ENCODE data around the gene P2RX7.

The P2RX7 gene

GRCh38 chr12:121110211-121110940, 22.3 kb upstream of the P2RX7 start:
- DNase-seq = peak; percentile 70
- ATAC-seq = peak; percentile 77

GRCh38 chr12:121111684-121112083, 21.0 kb upstream of the P2RX7 start:
- ATAC-seq (no peak), DNase-seq (no peak)

GRCh38 chr12:121112496-121112895, 20.2 kb upstream of the P2RX7 start:
- DNase-seq (no peak), ATAC-seq (no peak)

DNA sequence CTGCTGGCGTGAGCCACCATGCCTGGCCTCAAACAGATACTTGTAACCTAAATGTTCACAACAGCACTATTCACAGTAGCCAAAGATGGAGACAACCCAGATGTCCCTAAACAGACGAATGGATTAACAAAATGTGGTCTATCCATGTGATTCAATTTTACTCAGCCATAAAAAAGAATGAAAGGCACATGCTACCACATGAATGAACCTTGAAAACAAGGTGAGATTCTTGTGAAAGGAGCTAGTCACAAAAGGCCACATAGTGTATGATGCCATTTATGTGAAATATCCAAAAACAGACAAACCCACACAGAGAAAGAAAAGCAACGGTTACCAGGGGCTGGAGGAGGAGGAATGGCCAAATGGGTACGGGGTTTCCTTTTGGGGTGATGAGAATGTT, 19.6 kb upstream of the P2RX7 start:
- ATAC-seq = no peak
- no peak for DNase-seq

DNA sequence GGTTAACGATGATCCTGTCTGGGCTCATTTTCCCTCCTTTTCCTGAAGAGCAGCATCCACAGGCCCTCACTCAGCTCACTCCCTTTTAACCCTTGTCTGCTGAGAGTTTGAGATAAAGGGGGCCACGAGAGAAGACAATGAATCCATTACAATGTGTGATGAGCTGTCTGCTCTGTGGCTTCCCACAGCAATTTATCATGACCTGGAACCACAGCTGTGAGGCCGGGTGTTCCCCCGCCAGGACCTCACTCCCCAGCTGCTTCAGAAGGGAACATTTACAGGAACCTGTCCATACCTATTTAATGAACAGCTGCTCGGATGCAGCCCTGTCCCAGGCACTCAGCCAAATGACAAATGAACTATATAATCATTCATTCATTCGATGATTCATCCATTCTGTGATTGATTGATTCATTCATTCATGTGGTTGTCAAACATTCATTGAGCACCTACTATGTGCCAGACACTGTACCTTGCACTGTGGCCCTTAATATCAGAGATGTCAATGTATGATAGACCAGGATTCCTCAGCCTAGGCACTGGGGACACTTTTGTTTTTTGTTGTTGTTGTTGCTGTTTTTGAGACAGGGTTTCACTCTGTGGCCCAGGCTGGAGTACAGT, 18.5 kb upstream of the P2RX7 start:
- ATAC-seq (peak; percentile 58), DNase-seq (no peak)

DNA sequence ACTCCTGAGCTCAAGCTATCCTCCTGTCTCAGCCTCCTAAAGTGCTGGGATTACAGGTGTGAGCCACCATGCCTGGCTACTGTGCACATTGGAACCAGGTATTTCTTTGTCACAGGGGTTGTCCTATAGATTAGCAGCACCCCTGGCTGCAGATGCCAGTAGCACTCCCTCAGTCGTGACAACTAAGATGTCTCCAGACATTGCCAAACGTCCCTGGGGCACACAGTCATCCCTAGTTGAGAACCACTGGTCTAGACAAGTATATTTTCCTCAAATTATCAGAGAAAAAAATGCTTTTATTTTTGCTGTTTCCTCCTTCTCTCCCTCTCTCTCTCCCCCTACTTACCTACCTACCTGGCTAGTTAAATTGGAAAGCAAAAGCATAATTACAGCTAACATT, 17.9 kb upstream of the P2RX7 start:
- DNase-seq (no peak), ATAC-seq (no peak)

DNA sequence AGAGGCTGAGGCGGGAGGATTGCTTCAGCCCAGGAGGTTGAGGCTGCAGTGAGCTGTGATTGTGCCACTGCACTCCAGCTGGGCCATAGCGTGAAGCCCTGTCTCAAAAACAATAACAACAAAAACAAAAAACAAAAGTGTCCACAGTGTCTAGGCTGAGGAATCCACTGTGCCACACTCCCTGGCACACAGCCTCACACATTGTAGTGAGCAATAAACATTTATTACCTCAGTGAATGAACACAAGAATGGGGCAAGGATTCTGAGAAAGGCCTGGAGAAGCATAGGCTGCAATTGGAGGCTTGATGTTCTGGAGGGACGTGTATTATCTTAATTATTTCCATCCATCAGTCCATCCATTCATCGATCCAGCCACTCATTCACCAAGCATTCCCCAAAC, 17.1 kb upstream of the P2RX7 start:
- DNase-seq = no peak

DNA sequence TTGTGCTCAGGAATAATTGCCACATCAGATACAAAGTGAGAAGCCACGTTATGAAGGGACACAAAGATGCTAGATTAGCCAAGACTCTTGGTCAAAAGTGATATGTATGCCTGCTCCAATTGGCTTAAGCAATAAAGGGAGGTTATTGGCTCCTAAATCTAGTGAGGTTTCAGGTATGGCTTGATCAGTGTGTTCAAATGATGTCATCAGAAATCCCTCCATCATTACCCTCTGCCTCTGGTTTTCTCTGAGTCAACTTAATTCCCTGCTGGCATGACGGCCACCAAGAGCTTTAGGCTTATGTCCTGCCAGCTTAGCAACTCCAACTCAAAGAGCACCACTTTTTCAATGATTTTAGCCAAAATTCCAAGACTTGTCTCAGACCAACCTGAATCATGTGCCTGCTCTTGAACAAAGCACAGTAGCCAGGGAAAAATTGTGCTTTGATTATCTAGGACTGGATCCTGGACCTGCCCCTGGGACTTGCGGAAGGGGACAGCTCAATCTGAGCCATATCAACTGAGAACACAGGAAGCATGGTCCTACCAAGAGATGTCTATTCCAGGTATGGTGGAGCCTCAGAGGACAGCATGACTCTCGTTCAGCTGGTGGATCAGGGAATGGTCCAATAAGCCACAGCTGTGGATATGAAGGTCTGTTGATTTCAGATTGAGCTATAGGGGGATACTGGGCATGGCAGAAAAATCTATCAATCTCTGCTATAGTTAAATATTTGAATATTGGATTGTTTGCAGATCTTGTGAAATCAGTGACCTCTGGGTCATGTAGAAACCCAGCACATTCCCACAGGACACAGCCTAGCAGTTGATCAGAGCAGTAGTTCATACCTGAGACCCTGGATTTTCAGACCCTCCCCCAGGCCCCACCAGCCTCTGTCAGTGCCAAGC, 16.1 kb upstream of the P2RX7 start:
- ATAC-seq (no peak), DNase-seq (no peak)

More for the DNA sequence above, 17.1 kb upstream of the P2RX7 start:
- ATAC-seq = no peak

GRCh38 chr12:121117226-121117777, 15.4 kb upstream of the P2RX7 start:
- DNase-seq = no peak

DNA sequence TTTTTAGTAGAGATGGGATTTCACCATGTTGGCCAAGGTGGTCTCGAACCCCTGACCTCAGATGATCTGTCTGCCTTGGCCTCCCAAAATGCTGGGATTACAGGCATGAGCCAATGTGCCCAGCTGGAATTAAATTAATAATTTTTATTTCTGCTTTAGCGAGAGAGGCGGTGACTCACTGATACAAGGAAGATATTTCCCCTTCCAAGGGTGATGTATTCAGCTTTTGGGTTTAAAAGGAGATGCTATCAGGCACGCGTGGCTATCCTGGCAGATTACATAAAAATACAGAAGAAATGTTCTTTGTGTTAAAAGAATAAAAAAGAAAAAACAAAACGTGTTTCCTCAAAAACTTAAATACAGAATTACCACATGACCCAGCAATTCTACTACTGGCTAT, 12.4 kb upstream of the P2RX7 start:
- DNase-seq (no peak), ATAC-seq (no peak)

More at GRCh38 chr12:121117226-121117777, 15.4 kb upstream of the P2RX7 start:
- ATAC-seq = no peak

GRCh38 chr12:121120989-121121755, 11.5 kb upstream of the P2RX7 start:
- no peak for ATAC-seq
- DNase-seq = no peak

GRCh38 chr12:121121805-121122204, 10.9 kb upstream of the P2RX7 start:
- DNase-seq (no peak), ATAC-seq (no peak)

DNA sequence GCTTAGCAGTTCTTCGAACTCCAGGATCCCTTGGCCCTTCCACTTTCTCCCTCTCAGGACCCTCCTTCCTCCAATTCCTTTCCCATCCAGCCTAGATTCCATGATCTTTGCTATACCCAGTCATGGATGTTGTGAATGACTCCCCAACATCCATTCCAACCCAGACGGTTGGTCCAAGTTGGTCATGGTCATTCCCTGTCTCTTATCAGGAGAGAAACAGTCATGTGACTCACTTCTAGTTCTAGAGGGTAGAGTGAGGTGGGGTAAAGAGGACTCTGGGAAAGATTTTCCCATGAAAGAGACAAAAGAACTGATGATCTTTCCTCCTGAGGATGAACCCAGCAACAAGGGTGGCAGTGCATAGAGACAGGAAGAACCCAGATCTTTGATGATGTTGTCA, 9.2 kb upstream of the P2RX7 start:
- ATAC-seq = no peak

DNA sequence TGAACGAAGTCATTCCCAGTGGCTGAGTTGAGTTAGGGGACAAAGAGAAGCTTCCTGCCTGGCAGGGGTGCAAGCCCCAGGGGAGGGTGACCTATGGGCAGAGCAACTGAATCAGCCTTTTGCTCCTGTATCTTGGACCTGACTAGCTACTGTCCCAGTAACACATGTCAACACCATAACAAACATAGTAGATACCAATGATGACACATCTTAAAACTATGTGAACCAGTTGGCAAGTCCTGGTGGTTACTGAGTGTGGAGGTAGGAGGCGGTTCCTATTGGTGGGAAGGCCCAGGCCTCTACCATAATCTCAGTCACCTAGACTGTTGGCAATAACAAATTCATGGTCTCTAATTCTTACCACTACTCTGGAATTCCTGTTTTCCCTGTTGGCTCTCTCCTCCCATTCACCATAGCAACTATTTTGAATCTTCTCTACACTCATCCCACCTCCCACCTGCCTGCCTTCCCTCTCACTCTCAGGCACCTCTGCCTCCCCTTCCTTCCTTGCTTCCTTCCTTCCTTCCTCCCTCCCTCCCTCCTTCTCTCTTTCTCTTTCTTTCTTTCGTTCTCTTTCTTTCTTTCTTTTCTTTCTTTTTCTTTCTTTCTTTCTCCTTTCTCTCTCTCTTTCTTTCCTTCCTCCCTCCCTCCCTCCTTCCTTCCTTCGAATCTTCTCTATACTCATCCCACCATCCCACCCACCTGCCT, 8.1 kb upstream of the P2RX7 start:
- DNase-seq = no peak
- ATAC-seq = peak; percentile 36

More for the DNA sequence above, 9.2 kb upstream of the P2RX7 start:
- no peak for DNase-seq

DNA sequence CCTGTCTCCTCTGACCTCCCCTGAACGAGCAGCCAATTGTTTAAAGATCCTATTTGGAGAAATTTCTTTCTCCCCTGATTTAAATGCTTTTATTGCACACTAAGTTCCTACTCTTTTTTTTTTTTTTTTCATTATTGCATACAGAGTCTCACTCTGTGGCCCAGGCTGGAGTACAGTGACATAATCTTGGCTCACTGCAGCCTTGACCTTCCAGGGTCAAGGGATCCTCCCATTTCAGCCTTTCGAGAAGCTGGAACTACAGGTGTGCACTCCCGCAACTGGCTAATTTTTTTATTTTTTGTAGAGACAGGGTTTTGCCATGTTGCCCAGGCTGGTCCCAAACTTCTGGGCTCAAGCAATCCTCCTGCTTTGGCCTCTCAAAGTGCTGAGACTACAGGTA, 5.2 kb upstream of the P2RX7 start:
- no peak for ATAC-seq
- DNase-seq = no peak

GRCh38 chr12:121128908-121129810, 3.5 kb upstream of the P2RX7 start:
- ATAC-seq = peak; percentile 83
- peak; percentile 85 for DNase-seq

GRCh38 chr12:121129811-121130147, 2.9 kb upstream of the P2RX7 start:
- DNase-seq = no peak

DNA sequence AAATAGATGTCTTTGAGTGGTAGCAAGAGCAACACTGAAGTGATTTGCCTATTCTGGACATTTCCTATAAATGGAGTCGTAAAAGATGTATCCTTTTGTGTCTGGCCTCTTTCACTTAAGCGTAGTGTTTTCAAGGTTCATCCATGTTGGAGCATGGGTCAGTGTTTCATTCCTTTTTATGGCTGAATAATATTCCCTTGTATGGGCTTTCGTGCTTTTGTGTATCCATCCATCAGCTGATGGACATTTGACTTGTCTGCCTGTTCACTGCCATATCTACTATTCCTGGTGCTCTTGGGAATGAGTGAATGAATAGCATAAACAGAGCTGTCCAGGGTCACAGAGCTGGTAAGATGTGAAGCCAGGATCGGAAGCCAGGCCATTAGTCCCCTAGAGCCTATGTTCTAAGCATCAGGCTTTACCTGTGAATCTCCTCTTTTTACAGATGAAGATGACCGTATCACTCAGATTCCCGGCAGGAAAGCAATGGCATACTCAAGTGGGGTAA, 1.8 kb upstream of the P2RX7 start:
- ATAC-seq (no peak), DNase-seq (no peak)

More at GRCh38 chr12:121129811-121130147, 2.9 kb upstream of the P2RX7 start:
- no peak for ATAC-seq

- DNase-seq (no peak), ATAC-seq (no peak)
These were observed 735 bp upstream of the P2RX7 start for GRCh38 chr12:121131941-121132341.

GRCh38 chr12:121133838-121134237, 1.2 kb downstream of the P2RX7 start:
- DNase-seq (no peak), ATAC-seq (no peak)
